HepG2 (cell line): ENCODE results near the gene DUS2. TPM values are rescaled to one million over a fixed set of nuclear protein-coding genes. Genes with fewer than 3 reads are reported as not detected.

Source experiments
- ATAC-seq: fragments of 200-7000 bp; cut with Tn5 transposase; 3 replicates; pipeline ENCODE4 v1.9.1; 2020; ENCODE audit warnings: mild to moderate bottlenecking, moderate library complexity
- BruUV-seq: library from RNA; stranded (reverse); fragments of 400-500 nt; replicated peaks from 2 replicates; lab custom pipeline; 2021; lab: Mats Ljungman, UMichigan
- CTCF ChIA-PET: fragments of 300-600 bp; formaldehyde crosslinking; extraction: SDS; loops from one replicate; lab custom pipeline; 2021; ENCODE audit warnings: low total read pairs, inconsistent platforms, low intra/inter-chr PET ratio; lab: Yijun Ruan, JAX
- POLR2A ChIA-PET: fragments of 350-600 bp; sonication (Branson Sonifier 250); formaldehyde crosslinking; loops from one replicate; lab custom pipeline; 2020; ENCODE audit warnings: antibody characterized with exemption, inconsistent platforms; lab: Yijun Ruan, JAX
- DNase-seq: peaks from one replicate; pipeline ENCODE4 v3.0.0-alpha.2; 2015; ENCODE audit warnings: low spot score
- FAIRE-seq: peaks from 3 replicates; lab custom pipeline; 2011; peaks lifted over from hg19 to GRCh38; lab: Jason Lieb, UNC
- H2AFZ ChIP-seq: one replicate; pipeline ENCODE4 v1.6.1; 2011; ENCODE audit warnings: low read length, inconsistent platforms
- H3K27ac ChIP-seq: fragments of 300-600 bp; 3 replicates; pipeline ENCODE4 v1.8.0; 2011; ENCODE audit warnings: mixed run types, mild to moderate bottlenecking, mixed read lengths, low read length, inconsistent platforms; ENCODE audit not compliant: insufficient read depth; ENCODE audit errors: extremely low read length
- H3K27me3 ChIP-seq, 2 experiments: fragments of 200-600 bp in 1 of 2; 2 replicates in 1 of 2; 3 replicates in 1 of 2; pipeline versions ENCODE4 v1.6.0 to v1.8.0; 2011; ENCODE audit warnings: low read length in 2 of 2, mild to moderate bottlenecking in 2 of 2, moderate library complexity in 2 of 2, inconsistent platforms in 1 of 2; ENCODE audit not compliant: insufficient read depth in 2 of 2, control insufficient read depth in 1 of 2
- H3K36me3 ChIP-seq, 2 experiments: fragments of 200-600 bp in 1 of 2; replicated peaks in 1 of 2; 2 replicates in 1 of 2; 3 replicates in 1 of 2; pipeline versions ENCODE4 v1.5.1 to v1.8.0; 2011; ENCODE audit warnings: low read length in 2 of 2, inconsistent platforms in 1 of 2; ENCODE audit not compliant: insufficient read depth in 2 of 2, control insufficient read depth in 1 of 2
- H3K4me1 ChIP-seq: 2 replicates; pipeline ENCODE4 v1.5.1; 2012; ENCODE audit warnings: low read length, inconsistent platforms; ENCODE audit not compliant: insufficient read depth
- H3K4me2 ChIP-seq: 2 replicates; pipeline ENCODE4 v1.6.0; 2011; ENCODE audit warnings: low read depth, low read length, inconsistent platforms
- H3K4me3 ChIP-seq, 3 experiments: fragments of 200-600 bp in 1 of 3; sonication (generic), shearing (Covaris generic) in 1 of 3; replicated peaks in 1 of 3; 2 replicates each; pipeline ENCODE4 v1.5.1; 2011 to 2016; ENCODE audit warnings: low read length in 3 of 3, inconsistent platforms in 2 of 3, low read depth in 2 of 3, mild to moderate bottlenecking in 2 of 3, control low read depth in 1 of 3, mixed read lengths in 1 of 3; ENCODE audit not compliant: insufficient read depth in 1 of 3
- H3K79me2 ChIP-seq: one replicate; pipeline ENCODE4 v1.6.1; 2011; ENCODE audit warnings: low read length, inconsistent platforms; ENCODE audit not compliant: insufficient read depth
- H3K9ac ChIP-seq: 2 replicates; pipeline ENCODE4 v1.6.0; 2011; ENCODE audit warnings: mild to moderate bottlenecking, low read depth, low read length, inconsistent platforms; ENCODE audit not compliant: insufficient read depth
- H3K9me3 ChIP-seq: 2 replicates; pipeline ENCODE4 v1.5.1; 2012; ENCODE audit warnings: mild to moderate bottlenecking, low read length
- H4K20me1 ChIP-seq: 2 replicates; pipeline ENCODE4 v1.6.0; 2011; ENCODE audit warnings: inconsistent platforms, mild to moderate bottlenecking, low read length, moderate library complexity; ENCODE audit not compliant: insufficient read depth
- ADNP ChIP-seq: sonication (generic); formaldehyde crosslinking; IDR thresholded peaks from 2 replicates; pipeline ENCODE4 v1.4.0; 2020; ENCODE audit warnings: missing genetic modification reagents
- GMEB1 ChIP-seq: sonication (generic); formaldehyde crosslinking; IDR thresholded peaks from 2 replicates; pipeline ENCODE4 v1.5.1; 2020; ENCODE audit warnings: missing genetic modification reagents, mild to moderate bottlenecking, borderline replicate concordance
- ISL2 ChIP-seq: sonication (generic); formaldehyde crosslinking; IDR thresholded peaks from 2 replicates; pipeline ENCODE4 v1.5.0; 2020; ENCODE audit warnings: missing genetic modification reagents
- KIAA2018 ChIP-seq: sonication (generic); formaldehyde crosslinking; IDR thresholded peaks from 2 replicates; pipeline ENCODE4 v1.5.0; 2020; ENCODE audit warnings: mild to moderate bottlenecking, missing genetic modification reagents, borderline replicate concordance
- MXI1 ChIP-seq: IDR thresholded peaks from 3 replicates; pipeline ENCODE4 v1.6.1; 2012; ENCODE audit warnings: low read depth, low read length, inconsistent platforms, borderline replicate concordance
- SP4 ChIP-seq: sonication (generic); formaldehyde crosslinking; IDR thresholded peaks from 2 replicates; pipeline ENCODE4 v1.8.1; 2023; ENCODE audit warnings: mild to moderate bottlenecking, missing genetic modification reagents
- TOPORS ChIP-seq: sonication (generic); formaldehyde crosslinking; IDR thresholded peaks from 2 replicates; pipeline ENCODE4 v1.8.0; 2023; ENCODE audit warnings: mild to moderate bottlenecking, missing genetic modification reagents
- ZNF460 ChIP-seq: sonication (generic); formaldehyde crosslinking; IDR thresholded peaks from 2 replicates; pipeline ENCODE4 v1.5.1; 2020; ENCODE audit warnings: missing genetic modification reagents, mild to moderate bottlenecking, borderline replicate concordance
- WGBS: methylation state at CpG from one replicate; pipeline ENCODE4 v1.1.6; 2017; ENCODE audit warnings: low lambda C conversion rate; 5-methylcytosine and 5-hydroxymethylcytosine counted together
- in situ Hi-C: cut with HindIII; loops from 2 replicates; pipeline ENCODE4 v1.10.0; 2017; ENCODE audit warnings: low pct_unique_long_range_greater_than_20kb; ENCODE audit not compliant: extremely low pct_ligation_motif_present
- intact Hi-C: fragments of 100-400 bp; cut with micrococcal nuclease; formaldehyde crosslinking; loops from one replicate; pipeline ENCODE4 v1.10.0; 2022; ENCODE audit not compliant: unreplicated experiment
- polyA plus RNA-seq, 8 experiments: library from polyadenylated mRNA; depleted of rRNA in 3 of 8; stranded (reverse) in 7 of 8; unstranded in 1 of 8; fragments of >200 nt; fragmentation: Illumina TruSeq in 4 of 8; extraction: Trizol in 4 of 8; gene quantifications; 2 replicates each; pipeline versions ENCODE4 v1.2.1 to v1.2.3, GENCODE V29; 2011 to 2016; ENCODE audit warnings: low read depth in 4 of 8, missing spikeins in 1 of 8, mixed read lengths in 1 of 8; ENCODE audit not compliant: insufficient read depth in 1 of 8
- total RNA-seq, 5 experiments: library from RNA; depleted of rRNA; stranded (reverse); fragments of >200 nt; fragmentation: Illumina TruSeq; extraction: Trizol; gene quantifications; 2 replicates each; pipeline ENCODE4 v1.2.3, GENCODE V29; 2016; ENCODE audit warnings: low read depth in 1 of 5

DUS2 gene
- total and polyA plus RNA-seq, 2 of the 13 experiments (the other 11 are each of a cell fraction or from before 2014, with no cell fraction given): 17.8 to 25.1 TPM

DNA sequence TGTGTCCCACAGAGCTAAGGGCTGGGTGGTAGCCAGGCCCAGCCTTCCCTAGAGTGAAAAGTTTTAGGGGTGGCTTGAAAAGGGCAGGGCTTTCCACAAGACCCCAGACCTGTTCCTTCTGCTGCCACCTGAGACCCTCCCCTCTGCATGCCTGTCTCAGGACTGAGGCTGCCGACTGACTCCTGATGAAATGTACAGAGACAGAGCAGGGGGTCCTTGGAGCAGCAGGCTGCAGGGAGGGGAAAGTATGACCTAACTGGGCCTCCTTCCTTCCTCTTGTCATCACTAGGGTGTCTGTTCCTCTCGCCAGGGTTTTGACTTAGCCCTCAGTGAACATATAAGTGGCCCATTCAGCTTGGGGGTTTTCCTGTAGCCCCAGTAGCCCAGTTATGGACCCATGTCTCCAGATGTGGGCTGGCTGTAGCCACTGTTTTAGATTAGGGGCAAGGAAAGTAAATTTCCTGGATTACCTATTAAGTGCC, 47.2 kb downstream of the DUS2 start:
- H3K79me2 ChIP-seq: no peaks in the 10 kb centered on the region
- ChIA-PET CTCF (no interaction called here), POLR2A (interaction anchor here (1.2 to 5.0 kb wide), 2 partner anchors 9 to 15 kb away, joined by 3 to 20 read pairs; partner anchors contain the start of gene NFATC3)
- H3K4me3 ChIP-seq: no peak overlapping the region
- H3K9ac ChIP-seq: no peak overlapping the region
- no peak overlapping the region for H3K27ac ChIP-seq
- TF ChIP-seq GMEB1 (no peak), MXI1 (no peak), ADNP (no peak), ZNF460 (CRISPR knock-in tag) (no peak), SP4 (CRISPR knock-in tag) (no peak), KIAA2018 (CRISPR knock-in tag) (no peak), TOPORS (no peak), ISL2 (CRISPR knock-in tag) (no peak)
- H2AFZ ChIP-seq: no peak overlapping the region
- no peaks in the 10 kb centered on the region for H4K20me1 ChIP-seq
- intact Hi-C loops: no loop called here
- FAIRE-seq (no peak), ATAC-seq (no peak), DNase-seq (no peak)
- in situ Hi-C loops: no loop called here
- no peaks in the 10 kb centered on the region for H3K4me1 ChIP-seq
- H3K9me3 ChIP-seq: no peaks in the 10 kb centered on the region
- peaks cover 52 to 68% of the 10 kb centered on the region in 2 experiments for H3K36me3 ChIP-seq
- BruUV-seq: no TSS peak
- H3K27me3 ChIP-seq: no peaks in the 10 kb centered on the region
- H3K4me2 ChIP-seq: no peak overlapping the region
- WGBS: 93% methylated on average over 2 of the region's 2 CpGs
